Muscle of back (tissue), 11 donors: ENCODE data around the gene MLLT3. TPM values are rescaled to one million over a fixed set of nuclear protein-coding genes. Genes with fewer than 3 reads are reported as not detected.
A peak's percentile ranks its signal among the peaks of the same experiment; 100 is the strongest.

Experiments
- DNase-seq, 3 donors: peaks; one replicate each; pipeline versions ENCODE4 v3.0.0 to v3.0.0-alpha.2; 2013
- polyA plus RNA-seq, 10 donors: library from polyadenylated mRNA; unstranded; fragments of 120-200 nt; gene quantifications; one replicate each; pipeline ENCODE4 v1.2.1, GENCODE V29; 2013; ENCODE audit not compliant: insufficient read length in 10 of 10

The MLLT3 gene
- polyA plus RNA-seq, 10 donors, result 37.1 to 99.6 (median 54.4) TPM

GRCh38 chr9:20387062-20387461 lies 235.2 kb downstream of the MLLT3 start:
- DNase-seq, result no peak

GRCh38 chr9:20384642-20385041 lies 237.7 kb downstream of the MLLT3 start:
- no peak for DNase-seq

- peak; percentile 10 to 41 (median 11) for DNase-seq
These were observed 239.7 kb downstream of the MLLT3 start for GRCh38 chr9:20382460-20383071.

GRCh38 chr9:20380546-20380945 lies 241.8 kb downstream of the MLLT3 start:
- no peak for DNase-seq

GRCh38 chr9:20379804-20380225 lies 242.5 kb downstream of the MLLT3 start:
- DNase-seq, result no peak

- DNase-seq, result no peak
These were observed 243.4 kb downstream of the MLLT3 start for GRCh38 chr9:20378851-20379250.

- no peak for DNase-seq
These were observed 244.5 kb downstream of the MLLT3 start for GRCh38 chr9:20377790-20378189.

- no peak for DNase-seq
These were observed 245.4 kb downstream of the MLLT3 start for GRCh38 chr9:20376731-20377375.

GRCh38 chr9:20376042-20376441 lies 246.3 kb downstream of the MLLT3 start:
- no peak for DNase-seq

- no peak for DNase-seq
These were observed 249.0 kb downstream of the MLLT3 start for GRCh38 chr9:20373263-20373662.

GRCh38 chr9:20369391-20369790 lies 252.9 kb downstream of the MLLT3 start:
- no peak for DNase-seq

GRCh38 chr9:20367855-20368254 lies 254.4 kb downstream of the MLLT3 start:
- DNase-seq, result no peak

GRCh38 chr9:20364959-20365358 lies 257.3 kb downstream of the MLLT3 start:
- no peak for DNase-seq

- no peak for DNase-seq
These were observed 259.1 kb downstream of the MLLT3 start for GRCh38 chr9:20363233-20363632.

GRCh38 chr9:20361656-20362570 lies 260.4 kb downstream of the MLLT3 start:
- DNase-seq, result no peak

GRCh38 chr9:20361229-20361628 lies 261.1 kb downstream of the MLLT3 start:
- no peak for DNase-seq

- no peak for DNase-seq
These were observed 264.1 kb downstream of the MLLT3 start for GRCh38 chr9:20358207-20358606.

- DNase-seq, result no peak
These were observed 265.3 kb downstream of the MLLT3 start for GRCh38 chr9:20357037-20357432.

- DNase-seq, result peak; percentile 53 to 74 (median 72)
These were observed 265.8 kb downstream of the MLLT3 start for GRCh38 chr9:20356403-20357036.

- DNase-seq, result peak in 2 of 3 donors; percentile 40 to 72
These were observed 267.3 kb downstream of the MLLT3 start for GRCh38 chr9:20355022-20355421.

- no peak for DNase-seq
These were observed 268.2 kb downstream of the MLLT3 start for GRCh38 chr9:20353931-20354652.
